Astrocyte (in vitro differentiated cells and primary cell): Measurements from ENCODE around the gene GOLGA6D.

Experiments
- CTCF ChIP-seq: IDR thresholded peaks from 2 replicates; pipeline ENCODE4 v1.5.1; 2011; ENCODE audit warnings: low read depth, mild to moderate bottlenecking, inconsistent platforms, low read length, moderate library complexity; ENCODE audit not compliant: insufficient read depth
- EZH2 ChIP-seq: IDR thresholded peaks from 2 replicates; pipeline ENCODE4 v1.6.1; 2012; ENCODE audit warnings: mild to moderate bottlenecking, low read length, inconsistent platforms; ENCODE audit not compliant: insufficient read depth

DNA sequence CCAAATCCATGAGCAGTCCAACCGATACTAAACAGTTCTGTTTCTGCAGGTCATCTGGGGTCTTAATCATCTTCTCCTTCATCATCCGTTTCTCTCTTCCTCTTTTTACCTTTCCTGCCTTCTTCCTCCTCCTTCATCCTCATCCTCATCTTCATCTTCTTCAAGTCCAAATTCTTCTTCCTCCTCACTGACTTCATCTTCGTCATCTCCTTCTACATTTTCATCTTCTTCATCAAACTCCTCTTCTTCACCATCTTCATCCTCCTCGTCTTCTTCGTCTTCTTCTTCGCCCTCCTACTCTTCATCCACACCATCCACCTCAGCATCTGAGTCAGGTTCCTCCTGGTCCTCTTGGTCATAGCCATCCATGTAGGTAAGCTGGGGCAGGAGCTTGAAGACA is 39.1 kb downstream of the GOLGA6D start:
- TF ChIP-seq CTCF (no peak), EZH2 (no peak)
